HG02870 (cell line): ENCODE results near the gene TMEM150A.
"Not testable (repeated sequence)": the region's sequence is repeated elsewhere in the genome, so short reads cannot be mapped to it uniquely, and the experiment has no call there.

ENCODE experiments used
- ATAC-seq: cut with Tn5 transposase; IDR thresholded peaks from one replicate; pipeline ENCODE4 v1.9.1; 2021; ENCODE audit warnings: mild to moderate bottlenecking, moderate library complexity; ENCODE audit not compliant: unreplicated experiment

TMEM150A gene, protein sequence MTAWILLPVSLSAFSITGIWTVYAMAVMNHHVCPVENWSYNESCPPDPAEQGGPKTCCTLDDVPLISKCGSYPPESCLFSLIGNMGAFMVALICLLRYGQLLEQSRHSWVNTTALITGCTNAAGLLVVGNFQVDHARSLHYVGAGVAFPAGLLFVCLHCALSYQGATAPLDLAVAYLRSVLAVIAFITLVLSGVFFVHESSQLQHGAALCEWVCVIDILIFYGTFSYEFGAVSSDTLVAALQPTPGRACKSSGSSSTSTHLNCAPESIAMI

GRCh38 chr2:85602476-85603234 is at the start of gene TMEM150A:
TMEM150A (minus strand) TSS chr2:85602698; CDS start chr2:85601948, 750 bp downstream.
- ATAC-seq, result peak; percentile 95

DNA sequence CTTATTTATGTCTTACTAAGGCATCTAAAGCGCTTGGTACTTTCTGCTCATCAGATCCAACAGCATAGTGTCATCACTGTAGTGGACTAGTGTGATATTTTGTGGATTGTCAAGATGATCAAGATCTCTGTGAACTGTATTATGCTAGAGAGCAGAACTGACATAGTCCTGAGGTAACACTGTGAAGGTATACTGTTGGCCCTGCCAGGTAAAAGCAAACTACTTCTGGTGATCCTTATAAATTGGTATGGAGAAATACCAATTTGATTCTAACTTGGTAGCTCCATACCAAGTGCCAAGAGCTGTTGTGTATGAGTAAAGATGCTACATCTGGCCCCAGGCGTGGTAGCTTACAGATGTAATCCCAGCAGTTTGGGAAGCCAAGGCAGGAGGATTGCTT is 49.6 kb upstream of the TMEM150A start:
- ATAC-seq, result no peak

- ATAC-seq, result no peak
Measured at GRCh38 chr2:85651097-85651496, 48.6 kb upstream of the TMEM150A start.

DNA sequence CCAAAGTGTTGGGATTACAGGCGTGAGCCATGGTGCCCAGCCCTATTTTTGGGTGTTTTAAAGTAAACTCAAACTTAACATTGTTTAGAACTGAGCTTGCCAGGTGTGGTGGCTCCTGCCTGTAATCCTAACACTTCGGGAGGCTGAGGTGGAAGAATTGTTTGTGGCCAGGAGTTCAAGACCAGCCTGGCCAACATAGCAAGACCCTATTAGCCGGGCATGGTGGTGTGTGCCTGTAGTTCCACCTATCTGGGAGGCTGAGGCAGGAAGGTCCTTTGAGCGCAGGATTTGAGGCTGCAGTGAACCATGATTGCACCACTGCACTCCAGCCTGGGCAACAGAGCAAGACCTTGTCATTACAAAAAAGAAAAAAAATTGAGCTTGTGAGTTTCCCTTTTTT is 48.0 kb upstream of the TMEM150A start:
- no peak for ATAC-seq

GRCh38 chr2:85649201-85650190 is 47.0 kb upstream of the TMEM150A start:
- ATAC-seq, result no peak

GRCh38 chr2:85648619-85649018 is 46.1 kb upstream of the TMEM150A start:
- ATAC-seq, result peak; percentile 29

DNA sequence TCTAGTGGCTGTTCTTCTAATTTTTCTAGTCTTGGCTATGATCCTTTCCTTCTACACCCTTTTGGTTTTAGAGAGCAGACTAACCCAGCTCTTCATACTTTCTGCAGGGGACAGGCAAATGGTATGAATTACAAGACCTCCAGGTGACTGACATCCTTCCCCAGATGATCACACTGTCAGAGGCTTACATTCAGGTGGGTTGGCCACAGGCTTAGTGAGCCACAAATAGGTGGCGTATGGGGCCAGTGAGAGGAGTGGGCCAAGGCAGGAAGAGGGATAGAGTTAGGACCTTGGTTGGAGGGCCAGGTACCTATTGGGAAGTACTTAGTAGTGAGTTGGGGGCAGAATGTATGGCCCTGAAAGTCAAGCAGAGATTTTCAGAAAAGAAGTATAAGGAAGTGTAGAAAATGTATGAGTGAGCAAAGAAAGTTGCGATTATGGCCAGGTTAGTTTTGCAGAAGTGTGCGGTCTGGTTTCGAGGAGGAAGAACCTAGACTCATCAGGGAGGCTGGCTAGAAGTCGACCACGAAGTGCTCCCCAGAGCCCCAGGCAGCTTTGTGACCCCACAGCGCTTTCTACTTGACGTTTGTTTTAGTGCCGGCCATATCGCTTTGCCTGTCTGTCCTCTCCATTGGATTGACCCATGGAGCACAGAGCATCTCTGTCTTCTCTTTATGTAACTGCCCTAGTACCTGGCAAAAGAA is 45.5 kb upstream of the TMEM150A start:
- ATAC-seq, result peak; percentile 66

DNA sequence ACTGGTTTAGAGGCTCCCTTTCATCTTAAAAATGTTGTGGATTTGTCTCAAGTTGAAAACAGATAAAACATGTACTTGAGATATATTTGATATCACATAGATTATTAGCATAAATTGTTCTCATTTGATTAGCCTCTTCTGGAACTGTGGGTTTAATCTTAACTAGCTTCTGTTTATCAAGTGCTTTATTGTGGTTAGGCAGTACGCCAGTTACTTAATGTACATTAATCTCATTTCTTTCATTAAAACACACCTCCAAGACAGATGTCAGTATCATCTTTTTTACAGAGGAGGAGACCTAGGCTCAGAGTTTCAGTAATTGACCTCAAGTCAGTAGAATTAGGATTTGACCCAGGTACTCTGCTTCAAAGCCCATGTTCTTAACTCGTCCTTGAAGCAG is 43.7 kb upstream of the TMEM150A start:
- ATAC-seq, result no peak

GRCh38 chr2:85644909-85645308 is 42.4 kb upstream of the TMEM150A start:
- ATAC-seq, result no peak

DNA sequence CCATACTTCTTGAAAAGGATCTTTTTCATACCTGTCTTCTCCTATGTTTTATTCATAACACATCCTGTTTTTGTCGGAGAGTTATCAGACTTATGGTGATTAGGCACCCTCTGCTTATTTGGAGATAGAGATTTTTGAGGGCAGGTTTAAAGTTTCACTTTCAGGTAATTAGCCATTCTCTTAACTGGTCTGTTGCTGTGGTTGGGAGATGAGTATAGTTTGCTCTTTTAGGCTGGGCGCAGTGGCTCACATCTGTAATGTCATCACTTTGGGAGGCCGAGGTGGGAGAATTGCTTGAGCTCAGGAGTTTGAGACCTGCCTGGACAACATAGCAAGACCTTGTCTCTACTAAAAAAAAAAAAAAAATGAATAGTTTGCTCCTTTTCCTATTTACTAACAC is 40.2 kb upstream of the TMEM150A start:
- ATAC-seq, result peak; percentile 91

DNA sequence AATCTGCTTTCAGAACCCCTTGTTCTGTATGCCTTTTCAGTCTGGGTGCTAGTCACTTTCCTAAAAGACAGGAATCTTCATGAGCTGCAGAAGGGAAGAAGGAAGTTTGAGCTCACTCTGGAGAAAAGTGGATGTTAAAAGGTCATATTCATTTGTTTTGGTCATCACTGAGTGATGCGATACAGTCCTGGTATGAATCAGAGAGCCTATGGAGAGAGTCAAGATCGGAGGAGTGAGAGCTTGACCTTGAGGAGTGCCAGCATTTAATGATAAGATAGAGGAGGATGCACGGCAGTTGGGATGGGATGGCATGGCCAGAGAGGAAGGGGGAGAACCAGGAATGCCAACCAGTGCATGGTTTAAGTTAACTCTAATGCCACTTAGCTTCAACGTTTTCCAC is 33.1 kb upstream of the TMEM150A start:
- no peak for ATAC-seq

DNA sequence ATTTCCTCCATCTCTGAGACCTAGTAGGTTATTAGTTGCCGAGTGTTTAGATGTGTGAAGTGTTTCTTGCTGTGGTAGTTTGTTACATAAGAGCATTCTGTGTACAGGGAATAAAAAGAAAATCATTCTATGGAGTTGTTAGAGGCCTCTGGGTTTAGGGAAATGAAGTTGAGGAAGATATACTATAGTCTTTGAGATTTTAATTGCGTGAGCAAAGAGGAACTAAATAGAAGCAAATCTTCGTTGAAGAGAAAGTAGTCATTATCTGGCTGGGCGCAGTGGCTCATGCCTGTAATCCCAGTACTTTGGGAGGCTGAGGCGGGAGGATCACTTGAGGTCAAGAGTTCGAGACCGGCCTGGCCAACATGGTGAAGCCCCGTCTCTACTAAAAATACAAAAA is 32.5 kb upstream of the TMEM150A start:
- ATAC-seq, result no peak

DNA sequence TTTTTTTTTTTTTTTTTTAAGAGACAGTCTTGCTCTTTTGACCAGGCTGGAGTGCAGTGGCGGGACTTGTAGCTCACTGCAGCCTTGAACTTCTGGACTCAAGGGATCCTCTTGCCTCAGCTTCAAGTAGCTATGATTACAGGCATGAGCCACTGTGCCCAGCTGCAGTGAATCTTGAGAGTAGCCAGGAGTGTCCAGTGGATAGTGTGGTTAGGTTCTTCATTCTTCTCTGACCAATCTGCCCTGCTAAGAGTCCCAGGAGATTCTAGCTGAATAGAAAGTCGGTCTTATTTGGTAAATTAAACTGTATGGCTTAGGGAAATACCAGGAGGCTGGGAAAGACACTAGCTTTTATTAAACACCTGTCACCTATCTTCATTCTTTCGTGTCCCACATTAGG is 28.8 kb upstream of the TMEM150A start:
- ATAC-seq, result no peak

DNA sequence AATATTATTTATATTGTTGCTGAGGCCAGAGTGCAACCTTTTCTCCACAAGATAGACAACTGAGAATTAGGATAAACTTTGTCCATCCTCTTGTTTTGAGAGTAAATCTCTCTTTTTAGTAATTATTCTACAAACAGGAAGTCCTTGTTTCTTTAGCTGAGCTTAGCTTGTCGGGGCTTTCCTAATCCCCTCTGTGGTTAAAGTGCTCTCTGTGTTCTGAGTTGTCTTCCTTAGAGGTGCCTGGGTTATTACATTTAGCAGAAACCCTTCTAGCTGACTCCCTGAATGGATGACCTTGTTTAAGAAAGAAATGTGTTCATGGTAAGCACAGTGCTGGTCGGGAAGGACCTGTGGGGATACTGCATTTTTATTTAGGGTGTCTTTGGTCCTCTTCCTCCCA is 26.2 kb upstream of the TMEM150A start:
- ATAC-seq, result peak; percentile 92

- ATAC-seq, result no peak
Measured at GRCh38 chr2:85623991-85624390, 21.5 kb upstream of the TMEM150A start.

GRCh38 chr2:85621338-85621737 is 18.8 kb upstream of the TMEM150A start:
- no peak for ATAC-seq

DNA sequence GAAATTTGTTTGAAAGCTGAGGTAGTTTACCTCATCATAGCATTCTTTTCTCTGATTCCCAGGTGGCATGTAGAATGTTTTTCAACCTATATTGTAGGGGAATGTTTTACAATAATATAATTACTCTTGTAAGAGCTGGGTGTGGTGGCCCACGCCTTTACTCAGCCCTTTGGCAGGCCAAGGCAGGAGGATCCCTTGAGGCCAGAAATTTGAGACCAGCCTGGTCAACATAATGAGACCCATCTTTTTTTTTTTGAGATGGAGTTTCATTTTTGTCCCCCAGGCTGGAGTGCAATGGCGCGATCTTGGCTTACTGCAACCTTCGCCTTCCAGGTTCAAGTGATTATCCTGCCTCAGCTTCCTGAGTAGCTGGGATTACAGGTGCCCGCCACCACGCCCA is 17.1 kb upstream of the TMEM150A start:
- ATAC-seq, result no peak

GRCh38 chr2:85617723-85618122 is 15.2 kb upstream of the TMEM150A start:
- ATAC-seq, result not testable (repeated sequence)

- ATAC-seq, result no peak
Measured at GRCh38 chr2:85615413-85615728, 12.9 kb upstream of the TMEM150A start.

DNA sequence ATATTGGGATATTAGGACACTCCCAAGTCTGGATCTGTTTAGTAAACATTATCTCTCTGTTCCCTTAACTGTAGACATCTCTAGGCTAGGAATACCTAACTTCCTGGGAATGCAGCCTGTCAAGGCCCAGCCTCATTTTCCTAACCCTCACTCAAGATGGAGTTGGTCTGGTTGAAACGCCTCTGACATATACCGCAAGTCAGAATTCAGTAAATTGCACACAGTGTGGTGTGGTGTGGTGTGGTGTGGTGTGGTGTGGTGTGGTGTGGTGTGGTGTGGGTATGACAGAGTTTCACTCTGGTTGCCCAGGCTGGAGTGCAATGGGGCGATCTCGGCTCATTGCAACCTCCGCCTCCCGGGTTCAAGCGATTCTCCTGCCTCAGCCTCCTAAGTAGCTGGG is 12.3 kb upstream of the TMEM150A start:
- ATAC-seq, result not testable (repeated sequence)
